ENCODE results near the gene EPHA3. TPM values are rescaled to one million over a fixed set of nuclear protein-coding genes. Genes with fewer than 3 reads are reported as not detected.

EPHA3 gene
- total RNA-seq, result 1 to 10 TPM in 2 of 4 donors, under 1 TPM in 2; 0.36 to 1.8 (median 0.90) TPM

GRCh38 chr3:89107461-89108290, at the start of gene EPHA3:
Gene EPHA3, plus strand, starts transcription at chr3:89107621. Its CDS starts 128 bp downstream, at chr3:89107749.
- Histone ChIP-seq H3K4me1 (no peaks in the 10 kb centered on the region), H3K36me3 (no peaks in the 10 kb centered on the region), H3K27ac (no peak within 1 kb of the TSS), H3K4me3 (peak within 1 kb of the TSS; percentile 21 to 50 (median 40)), H3K9me3 (no peaks in the 10 kb centered on the region), H3K27me3 (peaks cover 7 to 21% (median 12%) of the 10 kb centered on the region in 3 donors)
- DNase-seq (peak; percentile 15 to 37), ATAC-seq (peak in 1 of 2 donors; percentile 41)
- in situ Hi-C loops (cut with MboI; ENCODE audit: low sequenced_read_pairs in 4 of 4) (no loop called here), intact Hi-C loops (cut with DNase I; ENCODE audit: low total_unique reads) (no loop called here)
- TF ChIP-seq POLR2A (IDR thresholded peaks at IDR 0.05), result peak in 1 of 2 donors; percentile 55
- TF ChIP-seq, protein P1, sequence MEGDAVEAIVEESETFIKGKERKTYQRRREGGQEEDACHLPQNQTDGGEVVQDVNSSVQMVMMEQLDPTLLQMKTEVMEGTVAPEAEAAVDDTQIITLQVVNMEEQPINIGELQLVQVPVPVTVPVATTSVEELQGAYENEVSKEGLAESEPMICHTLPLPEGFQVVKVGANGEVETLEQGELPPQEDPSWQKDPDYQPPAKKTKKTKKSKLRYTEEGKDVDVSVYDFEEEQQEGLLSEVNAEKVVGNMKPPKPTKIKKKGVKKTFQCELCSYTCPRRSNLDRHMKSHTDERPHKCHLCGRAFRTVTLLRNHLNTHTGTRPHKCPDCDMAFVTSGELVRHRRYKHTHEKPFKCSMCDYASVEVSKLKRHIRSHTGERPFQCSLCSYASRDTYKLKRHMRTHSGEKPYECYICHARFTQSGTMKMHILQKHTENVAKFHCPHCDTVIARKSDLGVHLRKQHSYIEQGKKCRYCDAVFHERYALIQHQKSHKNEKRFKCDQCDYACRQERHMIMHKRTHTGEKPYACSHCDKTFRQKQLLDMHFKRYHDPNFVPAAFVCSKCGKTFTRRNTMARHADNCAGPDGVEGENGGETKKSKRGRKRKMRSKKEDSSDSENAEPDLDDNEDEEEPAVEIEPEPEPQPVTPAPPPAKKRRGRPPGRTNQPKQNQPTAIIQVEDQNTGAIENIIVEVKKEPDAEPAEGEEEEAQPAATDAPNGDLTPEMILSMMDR (IDR thresholded peaks at IDR 0.05 in 4 of 5, conservative IDR thresholded peaks at IDR 0.05 in 1 of 5), result no peak

DNA sequence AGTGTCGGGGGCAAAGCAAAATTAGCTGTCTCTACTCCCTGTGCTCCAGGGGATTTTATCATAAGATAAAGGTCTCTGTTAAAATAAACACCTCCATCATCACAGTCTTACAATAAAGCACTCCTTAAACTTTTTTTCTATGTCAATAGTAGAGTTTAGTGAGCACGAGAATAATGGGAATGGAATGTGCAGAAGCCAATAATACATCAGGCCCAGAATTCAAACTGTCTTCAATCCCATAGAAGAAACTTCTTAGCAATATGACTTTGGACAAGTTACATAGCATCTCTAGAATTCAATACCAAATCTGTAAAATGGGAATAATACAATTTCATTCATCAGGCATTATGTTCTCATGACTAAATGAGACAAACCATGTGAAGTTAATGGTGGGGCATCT, 49.0 kb upstream of the EPHA3 start:
- DNase-seq (no peak), ATAC-seq (no peak)
- intact Hi-C loops (cut with DNase I; ENCODE audit: low total_unique reads), result no loop called here
- Histone ChIP-seq H3K4me1 (no peaks in the 10 kb centered on the region), H3K4me3 (no peak overlapping the region), H3K36me3 (no peaks in the 10 kb centered on the region), H3K27me3 (no peaks in the 10 kb centered on the region), H3K9me3 (no peaks in the 10 kb centered on the region), H3K27ac (no peak overlapping the region)
- in situ Hi-C loops (cut with MboI; ENCODE audit: low sequenced_read_pairs in 4 of 4), result loop anchor here in 1 of 4 donors (25.0 kb wide), 1 partner anchor 104 kb away; no protein-coding TSS in a partner anchor
- no peak for TF ChIP-seq POLR2A (IDR thresholded peaks at IDR 0.05)
- TF ChIP-seq, protein P1 (IDR thresholded peaks at IDR 0.05 in 4 of 5, conservative IDR thresholded peaks at IDR 0.05 in 1 of 5), result no peak

DNA sequence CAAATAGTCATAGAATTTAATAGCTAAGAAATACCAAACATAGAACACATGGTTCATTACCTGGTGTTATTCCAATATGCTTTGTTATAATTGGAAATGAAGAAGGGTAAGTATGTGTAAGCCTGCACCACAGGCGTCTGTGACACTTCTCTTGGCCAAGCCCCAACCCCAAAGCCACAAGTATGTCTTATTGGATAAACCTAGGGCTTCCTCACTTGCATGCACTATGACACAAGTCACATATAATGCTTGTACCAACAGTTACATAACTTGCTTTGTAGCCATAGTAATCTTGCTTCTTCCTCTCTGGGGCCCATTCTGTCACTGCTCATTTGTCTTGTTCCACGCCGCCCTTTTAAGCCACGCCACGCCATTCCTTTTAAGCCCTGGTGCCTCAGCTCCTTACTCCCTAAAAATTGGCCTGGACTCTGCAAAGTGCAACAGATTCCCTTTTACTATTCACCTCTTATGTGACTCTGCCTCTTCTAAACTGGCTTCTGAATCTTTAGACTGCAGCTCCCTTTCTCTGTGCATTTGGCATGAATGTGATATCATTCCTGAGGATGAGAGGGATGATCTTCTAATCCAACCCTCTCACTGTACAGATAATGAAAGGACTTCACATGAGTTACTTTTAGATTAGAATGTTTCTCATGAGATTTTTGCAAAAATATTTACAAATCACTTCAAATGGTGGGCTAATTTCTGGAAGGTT, 48.1 kb upstream of the EPHA3 start:
- TF ChIP-seq POLR2A (IDR thresholded peaks at IDR 0.05), result no peak
- TF ChIP-seq, protein P1 (IDR thresholded peaks at IDR 0.05 in 4 of 5, conservative IDR thresholded peaks at IDR 0.05 in 1 of 5), result no peak
- intact Hi-C loops (cut with DNase I; ENCODE audit: low total_unique reads), result no loop called here
- no peak overlapping the region for H3K4me3 ChIP-seq
- no peaks in the 10 kb centered on the region for H3K27me3 ChIP-seq
- no peaks in the 10 kb centered on the region for H3K36me3 ChIP-seq
- in situ Hi-C loops (cut with MboI; ENCODE audit: low sequenced_read_pairs in 4 of 4), result loop anchor here in 1 of 4 donors (25.0 kb wide), 1 partner anchor 103 kb away; no protein-coding TSS in a partner anchor
- ATAC-seq (no peak), DNase-seq (no peak)
- H3K4me1 ChIP-seq, result no peaks in the 10 kb centered on the region
- no peak overlapping the region for H3K27ac ChIP-seq
- H3K9me3 ChIP-seq, result no peaks in the 10 kb centered on the region

DNA sequence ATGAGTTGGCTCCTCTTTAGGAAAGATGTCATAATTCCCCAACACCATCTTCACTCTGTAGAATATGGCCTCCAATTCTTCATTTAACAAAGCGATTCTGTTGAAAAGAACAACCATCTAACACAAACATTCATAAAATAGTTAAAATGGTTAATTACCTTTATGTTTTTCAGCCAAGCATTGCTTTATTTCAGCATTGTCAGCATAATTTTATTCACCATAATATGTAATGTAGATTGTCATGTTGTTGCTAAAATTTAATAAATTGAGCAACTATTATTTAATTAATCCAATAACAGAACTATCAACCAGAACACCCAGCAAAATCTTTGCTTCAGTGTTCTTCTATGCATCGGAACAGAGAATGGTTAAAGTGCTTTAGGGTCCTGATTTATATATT, 46.2 kb upstream of the EPHA3 start:
- Histone ChIP-seq H3K27me3 (no peaks in the 10 kb centered on the region), H3K9me3 (no peaks in the 10 kb centered on the region), H3K27ac (no peak overlapping the region), H3K36me3 (no peaks in the 10 kb centered on the region), H3K4me3 (no peak overlapping the region), H3K4me1 (no peaks in the 10 kb centered on the region)
- ATAC-seq (no peak), DNase-seq (no peak)
- intact Hi-C loops (cut with DNase I; ENCODE audit: low total_unique reads), result no loop called here
- TF ChIP-seq, protein P1 (IDR thresholded peaks at IDR 0.05 in 4 of 5, conservative IDR thresholded peaks at IDR 0.05 in 1 of 5), result no peak
- TF ChIP-seq POLR2A (IDR thresholded peaks at IDR 0.05), result no peak
- in situ Hi-C loops (cut with MboI; ENCODE audit: low sequenced_read_pairs in 4 of 4), result loop anchor here in 1 of 4 donors (25.0 kb wide), 1 partner anchor 101 kb away; no protein-coding TSS in a partner anchor

Data from gastrocnemius medialis (tissue), 4 donors.